HepG2 (cell line): ENCODE measurements around the gene UBE2O. TPM values are rescaled to one million over a fixed set of nuclear protein-coding genes. Genes with fewer than 3 reads are reported as not detected.

Experiments used
- MAFF ChIP-seq: IDR thresholded peaks from 2 replicates; pipeline ENCODE4 v1.6.1; 2011; ENCODE audit warnings: low read depth, low read length, improper control_type of control experiment
- MAFK ChIP-seq, 2 experiments: IDR thresholded peaks in 1 of 2; conservative IDR thresholded peaks in 1 of 2; 2 replicates each; pipeline ENCODE4 v1.6.1; 2011; ENCODE audit warnings: improper control_type of control experiment in 2 of 2, low read length in 2 of 2
- NAIF1 ChIP-seq: sonication (generic); formaldehyde crosslinking; IDR thresholded peaks from 2 replicates; pipeline ENCODE4 v1.5.0; 2020; ENCODE audit warnings: mild to moderate bottlenecking, missing genetic modification reagents, borderline replicate concordance
- NFAT5 ChIP-seq: sonication (generic); formaldehyde crosslinking; IDR thresholded peaks from 2 replicates; pipeline ENCODE4 v1.4.0; 2020; ENCODE audit warnings: missing genetic modification reagents
- NFE2L2 ChIP-seq: fragments of 150-350 bp; IDR thresholded peaks from 2 replicates; pipeline ENCODE4 v1.6.1; 2014; ENCODE audit warnings: low read length
- PCBP1 ChIP-seq: fragments of 200-400 bp; formaldehyde crosslinking; IDR thresholded peaks from 2 replicates; pipeline ENCODE4 v1.6.1; 2017; ENCODE audit warnings: mild to moderate bottlenecking, low read depth, low read length, borderline replicate concordance
- RBM22 ChIP-seq: fragments of 200-400 bp; formaldehyde crosslinking; optimal IDR thresholded peaks from 2 replicates; pipeline ENCODE3; 2017; ENCODE audit warnings: mild to moderate bottlenecking, low read length, moderate library complexity
- SNAPC4 ChIP-seq: sonication (generic); formaldehyde crosslinking; IDR thresholded peaks from 2 replicates; pipeline ENCODE4 v1.4.0; 2020; ENCODE audit warnings: mild to moderate bottlenecking, missing genetic modification reagents
- ZNF460 ChIP-seq: sonication (generic); formaldehyde crosslinking; IDR thresholded peaks from 2 replicates; pipeline ENCODE4 v1.5.1; 2020; ENCODE audit warnings: missing genetic modification reagents, mild to moderate bottlenecking, borderline replicate concordance
- ZNF883 ChIP-seq: sonication (generic); formaldehyde crosslinking; IDR thresholded peaks from 2 replicates; pipeline ENCODE4 v1.5.1; 2020; ENCODE audit warnings: mild to moderate bottlenecking, missing genetic modification reagents; ENCODE audit errors: not compliant biosample characterization
- polyA plus RNA-seq, 8 experiments: library from polyadenylated mRNA; depleted of rRNA in 3 of 8; stranded (reverse) in 7 of 8; unstranded in 1 of 8; fragments of >200 nt; fragmentation: Illumina TruSeq in 4 of 8; extraction: Trizol in 4 of 8; gene quantifications; 2 replicates each; pipeline versions ENCODE4 v1.2.1 to v1.2.3, GENCODE V29; 2011 to 2016; ENCODE audit warnings: low read depth in 4 of 8, missing spikeins in 1 of 8, mixed read lengths in 1 of 8; ENCODE audit not compliant: insufficient read depth in 1 of 8
- total RNA-seq, 5 experiments: library from RNA; depleted of rRNA; stranded (reverse); fragments of >200 nt; fragmentation: Illumina TruSeq; extraction: Trizol; gene quantifications; 2 replicates each; pipeline ENCODE4 v1.2.3, GENCODE V29; 2016; ENCODE audit warnings: low read depth in 1 of 5

Gene UBE2O
- total and polyA plus RNA-seq, 2 of the 13 experiments (the other 11 are each of a cell fraction or from before 2014, with no cell fraction given), result 21.5 to 23.5 TPM

- TF ChIP-seq NFAT5 (CRISPR knock-in tag) (no peak), SNAPC4 (CRISPR knock-in tag) (no peak), PCBP1 (no peak), ZNF460 (no peak), MAFK (conservative IDR thresholded peaks at IDR 0.05 in 1 of 2, IDR thresholded peaks at IDR 0.05 in 1 of 2; ENCODE audit: low read length in 2 of 2) (peak in 1 of 2 experiments; percentile 26; a peak in 2 of 4 replicates), NFE2L2 (no peak), ZNF883 (CRISPR knock-in tag) (no peak), NAIF1 (CRISPR knock-in tag) (no peak), RBM22 (peak; percentile 65), MAFF (peak; percentile 15; the same call in 1 of the 2 replicates)
These were observed 25.3 kb downstream of the UBE2O start (continued) for GRCh38 chr17:76427501-76428231.
